GM20431 (cell line): ENCODE measurements around the gene PAK5.

Experiments used
- in situ Hi-C: fragments of 300-500 bp; cut with MseI, MboI; formaldehyde crosslinking; loops from one replicate; pipeline ENCODE4 v1.15.0; 2020; ENCODE audit warnings: low sequenced_read_pairs; ENCODE audit not compliant: unreplicated experiment

PAK5 gene

GRCh38 chr20:9838378-9839295 is at the start of gene PAK5:
Gene PAK5, minus strand, starts transcription at chr20:9839076. Its CDS starts 194,748 bp downstream, at chr20:9644328.
- in situ Hi-C loops, result no loop called here

- in situ Hi-C loops, result no loop called here
Measured at GRCh38 chr20:9887706-9888105, 48.8 kb upstream of the PAK5 start.

- in situ Hi-C loops, result no loop called here
Measured at GRCh38 chr20:9886227-9886626, 47.4 kb upstream of the PAK5 start.

GRCh38 chr20:9884666-9885065 is 45.8 kb upstream of the PAK5 start:
- in situ Hi-C loops, result no loop called here

GRCh38 chr20:9884061-9884460 is 45.2 kb upstream of the PAK5 start:
- in situ Hi-C loops, result no loop called here

- in situ Hi-C loops, result no loop called here
Measured at GRCh38 chr20:9877932-9878495, 39.1 kb upstream of the PAK5 start.

GRCh38 chr20:9867196-9867980 is 28.5 kb upstream of the PAK5 start:
- in situ Hi-C loops, result no loop called here

GRCh38 chr20:9852566-9852965 is 13.7 kb upstream of the PAK5 start:
- in situ Hi-C loops, result no loop called here

GRCh38 chr20:9839626-9840025 is 750 bp upstream of the PAK5 start:
- in situ Hi-C loops, result no loop called here

- in situ Hi-C loops, result no loop called here
Measured at GRCh38 chr20:9838035-9838377, 870 bp downstream of the PAK5 start.

GRCh38 chr20:9837634-9838033 is 1.2 kb downstream of the PAK5 start:
- in situ Hi-C loops, result no loop called here

- in situ Hi-C loops, result no loop called here
Measured at GRCh38 chr20:9835302-9835701, 3.6 kb downstream of the PAK5 start.

- in situ Hi-C loops, result no loop called here
Measured at GRCh38 chr20:9831032-9831431, 7.8 kb downstream of the PAK5 start.

- in situ Hi-C loops, result no loop called here
Measured at GRCh38 chr20:9829835-9830234, 9.0 kb downstream of the PAK5 start.

GRCh38 chr20:9817654-9818053 is 21.2 kb downstream of the PAK5 start:
- in situ Hi-C loops, result no loop called here

GRCh38 chr20:9815632-9816031 is 23.2 kb downstream of the PAK5 start:
- in situ Hi-C loops, result no loop called here

- in situ Hi-C loops, result no loop called here
Measured at GRCh38 chr20:9810738-9811137, 28.1 kb downstream of the PAK5 start.

GRCh38 chr20:9809271-9809670 is 29.6 kb downstream of the PAK5 start:
- in situ Hi-C loops, result no loop called here

- in situ Hi-C loops, result no loop called here
Measured at GRCh38 chr20:9808166-9808565, 30.7 kb downstream of the PAK5 start.

GRCh38 chr20:9807136-9807535 is 31.7 kb downstream of the PAK5 start:
- in situ Hi-C loops, result no loop called here

GRCh38 chr20:9800421-9800820 is 38.5 kb downstream of the PAK5 start:
- in situ Hi-C loops, result no loop called here
